ENCODE measurements around the gene PPFIA3. TPM values are rescaled to one million over a fixed set of nuclear protein-coding genes. Genes with fewer than 3 reads are reported as not detected.

The PPFIA3 gene
- polyA plus RNA-seq (2011; rRNA removed) (0.52 and 0.63 TPM in 2 replicates), polyA minus RNA-seq (2011; rRNA and poly(A)+ RNA removed) (0.51 and 0.78 TPM in 2 replicates)

DNA sequence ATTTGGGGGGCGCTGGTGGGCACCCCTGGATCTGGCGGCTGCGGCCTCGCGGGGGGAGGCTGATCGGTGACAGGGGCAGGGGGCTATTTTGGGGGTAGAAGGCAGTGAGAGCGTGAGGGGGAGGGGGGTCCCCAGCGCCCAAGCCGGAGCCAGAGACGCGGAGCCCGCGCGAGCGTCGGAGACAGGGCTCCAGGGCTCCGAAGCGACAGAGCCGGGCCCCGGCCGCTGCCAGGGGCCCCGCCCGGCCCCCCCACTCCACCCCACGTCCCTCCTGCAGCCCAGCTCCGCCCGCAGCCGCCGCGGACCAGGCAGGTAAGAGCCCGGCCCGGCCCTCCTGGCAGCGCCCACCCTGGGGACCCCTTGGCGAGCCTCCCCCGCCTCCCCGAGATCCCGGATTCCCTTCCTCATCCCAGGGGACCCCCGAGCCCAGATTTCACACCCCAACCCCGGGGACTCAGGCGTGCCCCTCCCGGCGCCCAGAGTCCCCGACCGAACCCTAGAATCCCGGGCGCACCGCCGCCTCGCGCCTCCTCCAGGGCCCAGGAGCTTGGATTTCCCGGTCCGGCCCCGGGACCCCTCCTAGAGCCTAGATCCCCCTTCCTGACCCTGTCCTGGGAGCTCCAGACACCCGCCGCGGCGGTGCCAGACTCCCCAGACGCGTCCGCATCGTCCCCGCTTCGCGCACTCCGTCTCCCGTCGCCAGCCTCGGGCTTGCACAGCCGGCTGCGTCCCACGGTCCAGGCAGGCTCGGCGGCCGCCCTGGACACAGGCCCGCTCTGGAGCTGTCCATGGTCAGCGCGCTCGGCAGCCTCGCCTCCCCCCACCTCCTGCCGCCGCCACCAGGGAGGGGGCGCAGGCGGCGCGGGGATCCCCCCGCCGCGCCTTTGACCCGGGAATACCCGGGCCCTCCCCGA is at the start of gene PPFIA3:
TSS of gene PPFIA3 (plus strand) at position 134 of the 914 bp plus-strand sequence. CDS start 8,330 bp downstream, outside the sequence.
- CTCF ChIA-PET, result interaction anchor here (0.7 to 1.9 kb wide), 4 partner anchors 22 to 106 kb away, joined by 3 to 6 read pairs (median 4); no protein-coding TSS in a partner anchor
- POLR2A ChIA-PET, result interaction anchor here (0.8 kb wide), 1 partner anchor 30 kb away, joined by 3 read pairs; no protein-coding TSS in a partner anchor
- DNase-seq (ENCODE audit: low read depth, low spot score), result no peak
- peaks cover 4% of the 10 kb centered on the region for H3K27me3 ChIP-seq (ENCODE audit: control insufficient read depth, insufficient read depth, low read length)
- H3K4me3 ChIP-seq (ENCODE audit: low read depth, low read length), result peak within 1 kb of the TSS; percentile 73
- TF ChIP-seq, protein P1, sequence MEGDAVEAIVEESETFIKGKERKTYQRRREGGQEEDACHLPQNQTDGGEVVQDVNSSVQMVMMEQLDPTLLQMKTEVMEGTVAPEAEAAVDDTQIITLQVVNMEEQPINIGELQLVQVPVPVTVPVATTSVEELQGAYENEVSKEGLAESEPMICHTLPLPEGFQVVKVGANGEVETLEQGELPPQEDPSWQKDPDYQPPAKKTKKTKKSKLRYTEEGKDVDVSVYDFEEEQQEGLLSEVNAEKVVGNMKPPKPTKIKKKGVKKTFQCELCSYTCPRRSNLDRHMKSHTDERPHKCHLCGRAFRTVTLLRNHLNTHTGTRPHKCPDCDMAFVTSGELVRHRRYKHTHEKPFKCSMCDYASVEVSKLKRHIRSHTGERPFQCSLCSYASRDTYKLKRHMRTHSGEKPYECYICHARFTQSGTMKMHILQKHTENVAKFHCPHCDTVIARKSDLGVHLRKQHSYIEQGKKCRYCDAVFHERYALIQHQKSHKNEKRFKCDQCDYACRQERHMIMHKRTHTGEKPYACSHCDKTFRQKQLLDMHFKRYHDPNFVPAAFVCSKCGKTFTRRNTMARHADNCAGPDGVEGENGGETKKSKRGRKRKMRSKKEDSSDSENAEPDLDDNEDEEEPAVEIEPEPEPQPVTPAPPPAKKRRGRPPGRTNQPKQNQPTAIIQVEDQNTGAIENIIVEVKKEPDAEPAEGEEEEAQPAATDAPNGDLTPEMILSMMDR (IDR thresholded peaks at IDR 0.05; ENCODE audit: low read depth, low read length), result no peak
- peak within 1 kb of the TSS; percentile 77 for H3K27ac ChIP-seq (ENCODE audit: low read depth, low read length)
- no peaks in the 10 kb centered on the region for H3K9me3 ChIP-seq (ENCODE audit: control insufficient read depth, insufficient read depth, low read length)

DNA sequence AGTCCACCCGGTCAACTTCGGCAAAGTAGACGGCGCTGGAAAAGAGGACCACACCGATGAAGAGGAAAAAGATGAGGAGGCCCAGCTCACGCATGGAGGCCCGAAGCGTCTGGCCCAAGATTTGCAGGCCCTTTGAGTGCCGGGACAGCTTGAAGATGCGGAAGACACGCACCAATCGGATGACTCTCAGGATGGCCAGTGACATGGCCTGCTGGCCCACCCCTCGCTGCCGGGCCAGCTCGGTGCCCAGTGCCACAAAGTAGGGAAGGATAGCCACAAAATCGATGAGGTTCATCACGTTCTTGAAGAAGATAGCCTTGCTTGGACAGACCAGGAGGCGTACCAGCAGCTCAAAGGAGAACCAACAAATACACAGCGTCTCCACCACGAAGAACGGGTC is 48.9 kb upstream of the PPFIA3 start:
- Histone ChIP-seq H3K9me3 (ENCODE audit: control insufficient read depth, insufficient read depth, low read length) (peaks cover 23% of the 10 kb centered on the region), H3K4me3 (ENCODE audit: low read depth, low read length) (no peak overlapping the region), H3K27me3 (ENCODE audit: control insufficient read depth, insufficient read depth, low read length) (peaks cover 34% of the 10 kb centered on the region), H3K27ac (ENCODE audit: low read depth, low read length) (no peak overlapping the region)
- POLR2A ChIA-PET, result no interaction called here
- TF ChIP-seq, protein P1 (IDR thresholded peaks at IDR 0.05; ENCODE audit: low read depth, low read length), result no peak
- no peak for DNase-seq (ENCODE audit: low read depth, low spot score)
- CTCF ChIA-PET, result interaction anchor here (0.5 to 1.3 kb wide), 3 partner anchors 17 to 128 kb away, joined by 3 to 4 read pairs (median 3); no protein-coding TSS in a partner anchor

DNA sequence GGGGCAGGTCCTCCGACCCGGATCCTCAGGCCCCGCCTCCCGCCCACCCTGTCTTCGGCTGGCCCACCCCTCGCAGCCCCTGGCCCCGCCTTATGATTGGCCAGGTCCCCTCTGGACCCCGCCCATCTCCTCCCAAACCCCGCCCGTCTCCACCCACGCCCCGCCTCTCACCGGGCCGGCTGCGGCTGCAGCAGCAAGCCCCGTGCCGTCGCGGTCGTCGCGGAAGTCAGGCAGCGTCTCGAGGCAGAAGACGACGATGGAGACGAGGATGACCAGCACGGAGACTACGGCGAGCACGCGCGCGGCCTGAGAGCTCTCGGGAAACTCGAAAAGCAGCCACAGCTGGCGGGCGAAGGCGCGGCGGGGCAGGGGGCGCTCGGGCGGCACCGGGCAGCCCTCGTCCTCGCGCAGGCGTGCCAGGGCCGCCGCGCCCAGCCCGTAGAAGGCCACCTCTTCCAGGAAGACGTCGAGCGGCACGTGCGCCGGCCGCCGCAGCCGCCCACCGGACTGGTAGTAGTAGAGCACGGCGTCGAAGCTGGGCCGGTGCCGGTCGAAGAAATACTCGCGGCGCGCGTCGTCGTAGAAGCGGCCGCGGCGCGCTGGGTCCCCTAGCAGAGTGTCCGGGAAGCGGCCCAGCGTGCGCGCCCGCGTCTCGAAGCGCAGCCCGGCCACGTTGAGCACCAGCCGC is 47.3 kb upstream of the PPFIA3 start:
- ChIA-PET POLR2A (no interaction called here), CTCF (no interaction called here)
- no peak for DNase-seq (ENCODE audit: low read depth, low spot score)
- TF ChIP-seq, protein P1 (IDR thresholded peaks at IDR 0.05; ENCODE audit: low read depth, low read length), result no peak
- no peak overlapping the region for H3K27ac ChIP-seq (ENCODE audit: low read depth, low read length)
- H3K27me3 ChIP-seq (ENCODE audit: control insufficient read depth, insufficient read depth, low read length), result peaks cover 23% of the 10 kb centered on the region
- H3K9me3 ChIP-seq (ENCODE audit: control insufficient read depth, insufficient read depth, low read length), result peaks cover 23% of the 10 kb centered on the region
- H3K4me3 ChIP-seq (ENCODE audit: low read depth, low read length), result no peak overlapping the region

DNA sequence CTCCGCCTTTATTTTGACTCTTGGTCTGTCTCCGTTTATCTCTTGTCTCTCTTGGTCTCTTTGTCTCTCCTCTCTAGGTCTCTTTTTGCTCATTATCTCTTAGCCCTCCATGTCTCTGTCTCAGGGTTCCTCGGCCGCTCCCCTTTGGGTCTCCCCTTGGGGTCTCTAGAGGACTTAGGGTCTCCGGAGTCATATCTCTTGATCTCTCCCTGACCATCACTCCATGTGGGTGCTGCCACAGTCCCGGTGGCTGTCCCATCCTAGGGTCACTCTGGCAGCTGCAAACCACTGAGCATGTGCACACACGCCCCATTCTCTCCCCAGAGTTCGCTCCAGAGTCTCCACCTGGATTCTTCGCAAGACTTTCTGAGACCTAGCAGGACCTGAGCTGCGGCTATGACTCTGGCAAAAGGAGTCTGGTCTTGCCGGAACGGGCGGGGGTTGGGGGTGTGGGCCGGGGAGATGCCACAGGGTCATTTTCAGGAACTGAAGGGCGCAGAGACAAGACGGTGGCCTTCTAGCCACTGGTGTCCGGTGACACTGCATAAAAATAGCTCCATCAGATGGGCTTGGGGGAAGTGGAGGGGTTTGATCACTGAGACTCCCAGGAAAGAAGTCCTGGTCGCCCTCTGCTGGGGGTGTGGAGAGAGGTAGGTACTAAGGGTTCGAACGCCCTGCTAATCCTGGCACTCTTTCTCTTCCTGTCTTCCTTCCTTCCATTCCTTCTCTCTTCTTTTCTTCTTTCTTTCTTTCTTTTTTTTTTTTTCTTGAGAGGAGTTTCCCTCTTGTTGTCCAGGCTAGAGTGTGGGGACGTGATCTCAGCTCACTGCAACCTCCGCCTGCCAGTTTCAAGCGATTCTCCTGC is 45.6 kb upstream of the PPFIA3 start:
- ChIA-PET POLR2A (no interaction called here), CTCF (interaction anchor here (0.7 to 2.1 kb wide), 5 partner anchors 24 to 152 kb away, joined by 3 to 27 read pairs (median 9); no protein-coding TSS in a partner anchor)
- no peak for DNase-seq (ENCODE audit: low read depth, low spot score)

More for the DNA sequence above, 45.6 kb upstream of the PPFIA3 start:
- Histone ChIP-seq H3K27ac (ENCODE audit: low read depth, low read length) (no peak overlapping the region), H3K4me3 (ENCODE audit: low read depth, low read length) (no peak overlapping the region), H3K9me3 (ENCODE audit: control insufficient read depth, insufficient read depth, low read length) (peaks cover 23% of the 10 kb centered on the region), H3K27me3 (ENCODE audit: control insufficient read depth, insufficient read depth, low read length) (peaks cover 19% of the 10 kb centered on the region)
- TF ChIP-seq, protein P1 (IDR thresholded peaks at IDR 0.05; ENCODE audit: low read depth, low read length), result peak; percentile 42
